Measurements from ENCODE around the gene HAPLN2. TPM values are rescaled to one million over a fixed set of nuclear protein-coding genes. Genes with fewer than 3 reads are reported as not detected.

Gene HAPLN2
- total RNA-seq, 6 experiments from 2014 or later, result not detected

DNA sequence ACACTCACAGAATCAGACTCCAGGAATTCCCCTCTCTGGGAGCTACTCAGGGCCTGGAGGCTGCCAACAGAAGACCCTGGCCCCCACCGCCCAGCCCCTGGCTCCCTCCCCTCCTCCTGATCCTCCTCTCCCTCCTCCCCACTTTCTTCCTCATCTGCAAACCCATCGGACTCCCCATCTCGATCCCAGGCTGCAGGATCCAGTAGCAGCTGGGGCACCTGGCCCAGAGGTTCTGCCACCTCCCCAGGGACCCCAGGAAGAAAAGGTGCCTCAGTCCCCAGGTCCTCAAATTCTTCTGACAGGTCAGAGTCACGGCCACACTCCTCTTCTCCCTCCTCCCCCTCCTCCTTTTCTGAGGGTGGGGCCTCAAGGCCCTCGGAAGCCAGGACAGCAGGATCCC, 50.6 kb downstream of the HAPLN2 start:
- H3K27ac ChIP-seq, result no peak overlapping the region
- H3K27me3 ChIP-seq, result no peaks in the 10 kb centered on the region
- no peak for ATAC-seq
- no peak for TF ChIP-seq POLR2A (IDR thresholded peaks at IDR 0.05)
- TF ChIP-seq, protein P1, sequence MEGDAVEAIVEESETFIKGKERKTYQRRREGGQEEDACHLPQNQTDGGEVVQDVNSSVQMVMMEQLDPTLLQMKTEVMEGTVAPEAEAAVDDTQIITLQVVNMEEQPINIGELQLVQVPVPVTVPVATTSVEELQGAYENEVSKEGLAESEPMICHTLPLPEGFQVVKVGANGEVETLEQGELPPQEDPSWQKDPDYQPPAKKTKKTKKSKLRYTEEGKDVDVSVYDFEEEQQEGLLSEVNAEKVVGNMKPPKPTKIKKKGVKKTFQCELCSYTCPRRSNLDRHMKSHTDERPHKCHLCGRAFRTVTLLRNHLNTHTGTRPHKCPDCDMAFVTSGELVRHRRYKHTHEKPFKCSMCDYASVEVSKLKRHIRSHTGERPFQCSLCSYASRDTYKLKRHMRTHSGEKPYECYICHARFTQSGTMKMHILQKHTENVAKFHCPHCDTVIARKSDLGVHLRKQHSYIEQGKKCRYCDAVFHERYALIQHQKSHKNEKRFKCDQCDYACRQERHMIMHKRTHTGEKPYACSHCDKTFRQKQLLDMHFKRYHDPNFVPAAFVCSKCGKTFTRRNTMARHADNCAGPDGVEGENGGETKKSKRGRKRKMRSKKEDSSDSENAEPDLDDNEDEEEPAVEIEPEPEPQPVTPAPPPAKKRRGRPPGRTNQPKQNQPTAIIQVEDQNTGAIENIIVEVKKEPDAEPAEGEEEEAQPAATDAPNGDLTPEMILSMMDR (IDR thresholded peaks at IDR 0.05), result no peak
- H3K4me3 ChIP-seq, result no peak overlapping the region
- H3K4me1 ChIP-seq, result no peaks in the 10 kb centered on the region
- no peaks in the 10 kb centered on the region for H3K9me3 ChIP-seq
- intact Hi-C loops (cut with DNase I), result loop anchor here in 1 of 2 donors (10.0 kb wide), 1 partner anchor 45 kb away; no protein-coding TSS in a partner anchor
- no peaks in the 10 kb centered on the region for H3K36me3 ChIP-seq
- no peak for DNase-seq
- 63% methylated on average over 4 of the region's 5 CpGs for WGBS (ENCODE audit: insufficient coverage, low coverage, low lambda C conversion rate, missing lambda C conversion rate)

DNA sequence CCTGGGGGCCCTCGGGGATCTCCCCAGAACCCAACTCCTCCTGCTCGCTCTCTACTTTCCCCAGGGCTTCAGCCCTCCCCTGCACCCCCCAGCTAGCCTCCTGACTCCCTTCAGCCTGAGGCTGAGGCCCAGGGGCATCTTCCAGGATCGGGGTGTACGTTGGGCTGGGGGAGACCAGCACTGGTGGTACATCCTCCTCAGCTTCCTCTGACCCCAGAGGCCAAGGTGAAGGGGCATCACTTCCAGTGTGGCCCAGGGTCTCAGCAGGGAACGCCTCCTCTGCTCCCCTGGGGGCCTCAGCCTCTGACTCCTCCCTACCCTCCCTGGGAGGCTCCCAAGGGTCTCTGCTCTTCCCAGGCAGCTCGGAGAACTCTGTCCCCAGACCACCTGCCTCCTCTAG, 51.1 kb downstream of the HAPLN2 start:
- H3K27ac ChIP-seq, result no peak overlapping the region
- DNase-seq (no peak), ATAC-seq (no peak)
- no peaks in the 10 kb centered on the region for H3K36me3 ChIP-seq
- no peaks in the 10 kb centered on the region for H3K27me3 ChIP-seq
- intact Hi-C loops (cut with DNase I), result loop anchor here in 1 of 2 donors (10.0 kb wide), 1 partner anchor 46 kb away; no protein-coding TSS in a partner anchor
- no peaks in the 10 kb centered on the region for H3K4me1 ChIP-seq
- no peaks in the 10 kb centered on the region for H3K9me3 ChIP-seq
- H3K4me3 ChIP-seq, result no peak overlapping the region
- 69% methylated on average over 2 of the region's 6 CpGs for WGBS (ENCODE audit: insufficient coverage, low coverage, low lambda C conversion rate, missing lambda C conversion rate)
- TF ChIP-seq POLR2A (IDR thresholded peaks at IDR 0.05), result no peak
- TF ChIP-seq, protein P1 (IDR thresholded peaks at IDR 0.05), result no peak

DNA sequence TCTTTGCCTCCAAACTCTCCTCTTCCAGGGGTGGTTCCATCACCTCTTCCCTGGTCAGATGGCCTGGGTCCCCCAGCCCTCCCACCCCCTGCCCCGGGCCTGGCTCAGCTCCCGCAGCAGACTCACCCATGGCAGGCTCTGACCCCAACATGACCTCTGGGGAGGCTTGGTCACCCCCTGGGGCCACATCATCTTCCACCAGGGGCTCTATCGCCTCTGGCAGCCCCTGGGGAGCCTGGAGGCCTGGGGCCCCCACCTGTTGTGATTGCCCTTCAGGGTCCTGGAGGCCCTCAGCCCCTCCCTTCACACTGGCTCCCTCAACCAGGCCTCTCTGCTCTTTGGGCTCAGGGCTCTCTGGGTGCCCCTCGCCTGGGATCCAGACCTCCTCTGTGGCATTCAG, 51.6 kb downstream of the HAPLN2 start:
- H3K36me3 ChIP-seq, result no peaks in the 10 kb centered on the region
- no peak overlapping the region for H3K4me3 ChIP-seq
- no peaks in the 10 kb centered on the region for H3K27me3 ChIP-seq
- WGBS (ENCODE audit: insufficient coverage, low coverage, low lambda C conversion rate, missing lambda C conversion rate), result 49% methylated on average over 3 of the region's 4 CpGs
- TF ChIP-seq, protein P1 (IDR thresholded peaks at IDR 0.05), result no peak
- TF ChIP-seq POLR2A (IDR thresholded peaks at IDR 0.05), result no peak
- intact Hi-C loops (cut with DNase I), result loop anchor here in 1 of 2 donors (10.0 kb wide), 1 partner anchor 46 kb away; no protein-coding TSS in a partner anchor
- no peaks in the 10 kb centered on the region for H3K4me1 ChIP-seq
- DNase-seq, result no peak
- no peak for ATAC-seq
- no peaks in the 10 kb centered on the region for H3K9me3 ChIP-seq
- H3K27ac ChIP-seq, result no peak overlapping the region

DNA sequence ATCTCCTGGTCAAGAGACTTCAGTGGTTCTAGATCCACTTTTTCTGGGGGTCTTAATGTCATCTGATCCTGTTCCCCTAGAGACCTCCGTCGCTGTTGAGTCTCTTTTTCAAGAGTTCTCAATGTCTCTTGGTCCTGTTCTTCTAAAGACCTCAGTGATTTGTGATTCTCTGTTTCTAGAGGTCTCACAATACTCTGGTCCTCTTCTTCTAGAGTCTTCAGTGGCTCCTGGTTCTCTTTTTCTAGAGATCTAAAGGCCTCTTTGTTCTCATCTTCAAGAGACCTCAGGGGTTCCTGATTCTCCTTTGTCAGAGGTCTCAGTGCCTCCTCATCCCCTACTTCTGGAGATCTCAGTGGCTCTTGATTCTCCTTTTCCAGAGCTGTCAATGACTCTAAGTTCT, 52.6 kb downstream of the HAPLN2 start:
- intact Hi-C loops (cut with DNase I), result loop anchor here in 1 of 2 donors (10.0 kb wide), 1 partner anchor 47 kb away; no protein-coding TSS in a partner anchor
- no peaks in the 10 kb centered on the region for H3K4me1 ChIP-seq
- no peak for ATAC-seq
- no peak for TF ChIP-seq POLR2A (IDR thresholded peaks at IDR 0.05)
- TF ChIP-seq, protein P1 (IDR thresholded peaks at IDR 0.05), result no peak
- DNase-seq, result no peak
- no peaks in the 10 kb centered on the region for H3K36me3 ChIP-seq
- no peaks in the 10 kb centered on the region for H3K27me3 ChIP-seq
- H3K9me3 ChIP-seq, result no peaks in the 10 kb centered on the region
- H3K4me3 ChIP-seq, result no peak overlapping the region
- no peak overlapping the region for H3K27ac ChIP-seq
- WGBS (ENCODE audit: insufficient coverage, low coverage, low lambda C conversion rate, missing lambda C conversion rate), result 76% methylated on average over 2 of the region's 2 CpGs
